Measurements from ENCODE around the gene ITGB8. TPM values are rescaled to one million over a fixed set of nuclear protein-coding genes. Genes with fewer than 3 reads are reported as not detected.

The ITGB8 gene
- total RNA-seq, 1 experiment from 2014 or later, result 183 TPM

GRCh38 chr7:20293336-20293735 is 37.4 kb upstream of the ITGB8 start:
- peaks cover 76% of the 10 kb centered on the region for H3K4me1 Mint-ChIP-seq (ENCODE audit: low read depth, unreplicated experiment)
- CTCF ChIA-PET, result no interaction called here
- no peak for TF ChIP-seq CTCF (IDR thresholded peaks at IDR 0.05; ENCODE audit: unreplicated experiment)
- no peak overlapping the region for H3K4me3 Mint-ChIP-seq (ENCODE audit: low read depth, unreplicated experiment)
- H3K9me3 Mint-ChIP-seq (ENCODE audit: low read depth, unreplicated experiment), result peaks cover 14% of the 10 kb centered on the region
- no TSS peak for BruUV-seq (replicated peaks)
- intact Hi-C loops (cut with micrococcal nuclease; ENCODE audit: unreplicated experiment), result no loop called here
- H3K27ac Mint-ChIP-seq (ENCODE audit: unreplicated experiment), result no peak overlapping the region
- H3K36me3 Mint-ChIP-seq (ENCODE audit: insufficient read depth, unreplicated experiment), result peaks cover 1% of the 10 kb centered on the region
- DNase-seq, result no peak
- H3K27me3 Mint-ChIP-seq (ENCODE audit: unreplicated experiment), result no peaks in the 10 kb centered on the region

GRCh38 chr7:20296444-20296843 is 34.3 kb upstream of the ITGB8 start:
- Mint-ChIP-seq H3K4me3 (ENCODE audit: low read depth, unreplicated experiment) (peak overlapping the region; percentile 28), H3K36me3 (ENCODE audit: insufficient read depth, unreplicated experiment) (no peaks in the 10 kb centered on the region), H3K27me3 (ENCODE audit: unreplicated experiment) (no peaks in the 10 kb centered on the region), H3K27ac (ENCODE audit: unreplicated experiment) (peak overlapping the region; percentile 69), H3K9me3 (ENCODE audit: low read depth, unreplicated experiment) (peaks cover 12% of the 10 kb centered on the region), H3K4me1 (ENCODE audit: low read depth, unreplicated experiment) (peaks cover 72% of the 10 kb centered on the region)
- CTCF ChIA-PET, result interaction anchor here (0.5 kb wide), 1 partner anchor 1174 kb away, joined by 5 read pairs; no protein-coding TSS in a partner anchor
- TF ChIP-seq CTCF (IDR thresholded peaks at IDR 0.05; ENCODE audit: unreplicated experiment), result no peak
- no TSS peak for BruUV-seq (replicated peaks)
- intact Hi-C loops (cut with micrococcal nuclease; ENCODE audit: unreplicated experiment), result no loop called here
- DNase-seq, result no peak

GRCh38 chr7:20296901-20297300 is 33.8 kb upstream of the ITGB8 start:
- peaks cover 68% of the 10 kb centered on the region for H3K4me1 Mint-ChIP-seq (ENCODE audit: low read depth, unreplicated experiment)
- intact Hi-C loops (cut with micrococcal nuclease; ENCODE audit: unreplicated experiment), result no loop called here
- BruUV-seq (replicated peaks), result TSS peak; percentile 84
- H3K4me3 Mint-ChIP-seq (ENCODE audit: low read depth, unreplicated experiment), result peak overlapping the region; percentile 28
- no peaks in the 10 kb centered on the region for H3K36me3 Mint-ChIP-seq (ENCODE audit: insufficient read depth, unreplicated experiment)
- CTCF ChIA-PET, result no interaction called here
- H3K27ac Mint-ChIP-seq (ENCODE audit: unreplicated experiment), result peak overlapping the region; percentile 69
- H3K27me3 Mint-ChIP-seq (ENCODE audit: unreplicated experiment), result no peaks in the 10 kb centered on the region
- no peak for DNase-seq
- H3K9me3 Mint-ChIP-seq (ENCODE audit: low read depth, unreplicated experiment), result peaks cover 12% of the 10 kb centered on the region
- no peak for TF ChIP-seq CTCF (IDR thresholded peaks at IDR 0.05; ENCODE audit: unreplicated experiment)

- intact Hi-C loops (cut with micrococcal nuclease; ENCODE audit: unreplicated experiment), result no loop called here
- no peak for TF ChIP-seq CTCF (IDR thresholded peaks at IDR 0.05; ENCODE audit: unreplicated experiment)
These were observed 32.2 kb upstream of the ITGB8 start for GRCh38 chr7:20298486-20298901.

More at GRCh38 chr7:20298486-20298901, 32.2 kb upstream of the ITGB8 start:
- no peak for DNase-seq
- Mint-ChIP-seq H3K27me3 (ENCODE audit: unreplicated experiment) (no peaks in the 10 kb centered on the region), H3K9me3 (ENCODE audit: low read depth, unreplicated experiment) (peaks cover 9% of the 10 kb centered on the region), H3K27ac (ENCODE audit: unreplicated experiment) (no peak overlapping the region), H3K4me3 (ENCODE audit: low read depth, unreplicated experiment) (no peak overlapping the region), H3K36me3 (ENCODE audit: insufficient read depth, unreplicated experiment) (no peaks in the 10 kb centered on the region), H3K4me1 (ENCODE audit: low read depth, unreplicated experiment) (peaks cover 52% of the 10 kb centered on the region)
- BruUV-seq (replicated peaks), result no TSS peak
- CTCF ChIA-PET, result no interaction called here
